PC-3 (cell line): ENCODE results near the gene TGFB2.

Experiments used
- EZH2phosphoT487 ChIP-seq: fragments of 300-600 bp; sonication (generic); IDR thresholded peaks from 2 replicates; pipeline ENCODE4 v1.6.1; 2018; ENCODE audit warnings: mild to moderate bottlenecking, antibody characterized with exemption, low read length, borderline replicate concordance
- TF ChIP-seq, protein P1 (sequence below): fragments of 300-600 bp; sonication (generic); conservative IDR thresholded peaks from 2 replicates; pipeline ENCODE4 v1.5.1; 2017; ENCODE audit warnings: antibody characterized with exemption, low read depth, mild to moderate bottlenecking, low read length

DNA sequence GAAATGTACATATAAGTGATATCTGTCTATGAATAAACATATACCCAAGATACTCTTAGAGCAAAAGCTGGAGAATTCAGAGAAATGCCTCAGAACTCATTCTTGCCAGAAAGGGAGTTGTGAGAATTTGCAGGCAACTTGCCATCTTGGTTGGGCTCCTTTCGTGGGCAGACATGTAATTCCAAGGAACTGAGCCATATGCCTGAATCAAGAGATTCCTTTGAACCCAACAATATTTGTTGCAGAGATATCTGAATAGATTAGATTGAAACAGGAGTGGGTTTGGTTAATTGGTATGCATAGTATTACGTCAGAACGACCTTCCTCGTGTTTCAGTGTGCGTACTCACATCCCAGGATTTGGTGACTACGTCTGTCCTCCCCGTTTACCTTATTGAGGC, 67.0 kb downstream of the TGFB2 start:
- TF ChIP-seq, protein P1, sequence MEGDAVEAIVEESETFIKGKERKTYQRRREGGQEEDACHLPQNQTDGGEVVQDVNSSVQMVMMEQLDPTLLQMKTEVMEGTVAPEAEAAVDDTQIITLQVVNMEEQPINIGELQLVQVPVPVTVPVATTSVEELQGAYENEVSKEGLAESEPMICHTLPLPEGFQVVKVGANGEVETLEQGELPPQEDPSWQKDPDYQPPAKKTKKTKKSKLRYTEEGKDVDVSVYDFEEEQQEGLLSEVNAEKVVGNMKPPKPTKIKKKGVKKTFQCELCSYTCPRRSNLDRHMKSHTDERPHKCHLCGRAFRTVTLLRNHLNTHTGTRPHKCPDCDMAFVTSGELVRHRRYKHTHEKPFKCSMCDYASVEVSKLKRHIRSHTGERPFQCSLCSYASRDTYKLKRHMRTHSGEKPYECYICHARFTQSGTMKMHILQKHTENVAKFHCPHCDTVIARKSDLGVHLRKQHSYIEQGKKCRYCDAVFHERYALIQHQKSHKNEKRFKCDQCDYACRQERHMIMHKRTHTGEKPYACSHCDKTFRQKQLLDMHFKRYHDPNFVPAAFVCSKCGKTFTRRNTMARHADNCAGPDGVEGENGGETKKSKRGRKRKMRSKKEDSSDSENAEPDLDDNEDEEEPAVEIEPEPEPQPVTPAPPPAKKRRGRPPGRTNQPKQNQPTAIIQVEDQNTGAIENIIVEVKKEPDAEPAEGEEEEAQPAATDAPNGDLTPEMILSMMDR, result no peak
- no peak for TF ChIP-seq EZH2phosphoT487
